K562 (cell line): ENCODE results near the gene ACADVL. TPM values are rescaled to one million over a fixed set of nuclear protein-coding genes. Genes with fewer than 3 reads are reported as not detected.

Experiments used
- BRCA1 ChIP-seq, 2 experiments: fragments of 450-650 bp in 1 of 2; sonication (generic) in 1 of 2; formaldehyde crosslinking in 1 of 2; IDR thresholded peaks; 2 replicates each; pipeline versions ENCODE4 v1.5.0 to v1.6.1; 2017 to 2020; ENCODE audit warnings: mild to moderate bottlenecking in 1 of 2, missing genetic modification reagents in 1 of 2
- DMBX1 ChIP-seq: fragments of 250-450 bp; sonication (Bioruptor Pico); IDR thresholded peaks from 2 replicates; pipeline ENCODE4 v1.8.0; 2022; ENCODE audit warnings: inconsistent platforms, mild to moderate bottlenecking, moderate library complexity, borderline replicate concordance
- ELF1 ChIP-seq: fragments of 200-800 bp; sonication (Bioruptor generic); IDR thresholded peaks from 2 replicates; pipeline ENCODE4 v1.6.1; 2016; ENCODE audit warnings: missing genetic modification characterization, missing compliant biosample characterization
- HMGXB4 ChIP-seq: sonication (generic); formaldehyde crosslinking; IDR thresholded peaks from 2 replicates; pipeline ENCODE4 v1.8.1; 2023; ENCODE audit warnings: mild to moderate bottlenecking, missing genetic modification reagents
- MXI1 ChIP-seq: IDR thresholded peaks from 2 replicates; pipeline ENCODE4 v1.6.1; 2011; ENCODE audit warnings: low read depth, mild to moderate bottlenecking, improper control_type of control experiment, low read length
- NEUROD1 ChIP-seq: fragments of 150-350 bp; IDR thresholded peaks from 2 replicates; pipeline ENCODE4 v1.6.1; 2014; ENCODE audit warnings: borderline replicate concordance, low read length, low read depth; ENCODE audit not compliant: partially characterized antibody
- polyA plus RNA-seq, 8 experiments: library from polyadenylated mRNA; depleted of rRNA in 4 of 8; stranded (reverse) in 5 of 8; unstranded in 3 of 8; fragments of >200 nt; fragmentation: Nextera tagmentation in 2 of 8; fragmentation: Illumina TruSeq in 1 of 8; extraction: Ambion mirVana in 2 of 8; extraction: Trizol in 1 of 8; gene quantifications; 2 replicates each; pipeline versions ENCODE4 v1.2.1 to v1.2.3, GENCODE V29; 2011 to 2014; ENCODE audit warnings: inconsistent platforms in 1 of 8, missing spikeins in 1 of 8
- total RNA-seq, 7 experiments: library from RNA; depleted of rRNA in 6 of 7; stranded (reverse); fragments of >200 nt in 6 of 7; fragmentation: Illumina TruSeq in 2 of 7; extraction: Trizol in 2 of 7; gene quantifications; 2 replicates each; pipeline versions ENCODE4 v1.2.1 to v1.2.3, GENCODE V29; 2011 to 2021; ENCODE audit warnings: low replicate concordance in 1 of 7
- TF ChIP-seq, protein P1 (sequence below): fragments of 450-650 bp; formaldehyde crosslinking; IDR thresholded peaks from 2 replicates; pipeline ENCODE4 v1.4.0; 2022; ENCODE audit warnings: missing genetic modification characterization
- TF ChIP-seq, protein P2 (sequence below): sonication (generic); formaldehyde crosslinking; IDR thresholded peaks from 2 replicates; pipeline ENCODE4 v1.8.1; 2023; ENCODE audit warnings: mild to moderate bottlenecking, missing genetic modification reagents
- TF ChIP-seq, protein P3 (sequence below), 2 experiments: fragments of 450-650 bp; IDR thresholded peaks; 2 replicates each; pipeline ENCODE4 v1.6.1; 2018; ENCODE audit warnings: mild to moderate bottlenecking in 2 of 2, low read depth in 1 of 2; ENCODE audit not compliant: partially characterized antibody in 2 of 2

ACADVL gene
- total and polyA plus RNA-seq, 9 of the 15 experiments (the other 6 are each of a cell fraction or from before 2014, with no cell fraction given): 25.5 to 449 (median 214) TPM

- TF ChIP-seq BRCA1 (IDR thresholded peaks at IDR 0.05) (no peak), BRCA1 (CRISPR knock-in tag; IDR thresholded peaks at IDR 0.05) (no peak), DMBX1 (CRISPR knock-in tag) (no peak), MXI1 (no peak), ELF1 (tag) (peak; percentile 97), HMGXB4 (CRISPR knock-in tag) (no peak), NEUROD1 (no peak)
- TF ChIP-seq, protein P1, sequence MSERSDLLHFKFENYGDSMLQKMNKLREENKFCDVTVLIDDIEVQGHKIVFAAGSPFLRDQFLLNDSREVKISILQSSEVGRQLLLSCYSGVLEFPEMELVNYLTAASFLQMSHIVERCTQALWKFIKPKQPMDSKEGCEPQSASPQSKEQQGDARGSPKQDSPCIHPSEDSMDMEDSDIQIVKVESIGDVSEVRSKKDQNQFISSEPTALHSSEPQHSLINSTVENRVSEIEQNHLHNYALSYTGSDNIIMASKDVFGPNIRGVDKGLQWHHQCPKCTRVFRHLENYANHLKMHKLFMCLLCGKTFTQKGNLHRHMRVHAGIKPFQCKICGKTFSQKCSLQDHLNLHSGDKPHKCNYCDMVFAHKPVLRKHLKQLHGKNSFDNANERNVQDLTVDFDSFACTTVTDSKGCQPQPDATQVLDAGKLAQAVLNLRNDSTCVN: 0 out of 2 replicates have a peak, but pooled peaks have one; percentile 37
- TF ChIP-seq, protein P2, sequence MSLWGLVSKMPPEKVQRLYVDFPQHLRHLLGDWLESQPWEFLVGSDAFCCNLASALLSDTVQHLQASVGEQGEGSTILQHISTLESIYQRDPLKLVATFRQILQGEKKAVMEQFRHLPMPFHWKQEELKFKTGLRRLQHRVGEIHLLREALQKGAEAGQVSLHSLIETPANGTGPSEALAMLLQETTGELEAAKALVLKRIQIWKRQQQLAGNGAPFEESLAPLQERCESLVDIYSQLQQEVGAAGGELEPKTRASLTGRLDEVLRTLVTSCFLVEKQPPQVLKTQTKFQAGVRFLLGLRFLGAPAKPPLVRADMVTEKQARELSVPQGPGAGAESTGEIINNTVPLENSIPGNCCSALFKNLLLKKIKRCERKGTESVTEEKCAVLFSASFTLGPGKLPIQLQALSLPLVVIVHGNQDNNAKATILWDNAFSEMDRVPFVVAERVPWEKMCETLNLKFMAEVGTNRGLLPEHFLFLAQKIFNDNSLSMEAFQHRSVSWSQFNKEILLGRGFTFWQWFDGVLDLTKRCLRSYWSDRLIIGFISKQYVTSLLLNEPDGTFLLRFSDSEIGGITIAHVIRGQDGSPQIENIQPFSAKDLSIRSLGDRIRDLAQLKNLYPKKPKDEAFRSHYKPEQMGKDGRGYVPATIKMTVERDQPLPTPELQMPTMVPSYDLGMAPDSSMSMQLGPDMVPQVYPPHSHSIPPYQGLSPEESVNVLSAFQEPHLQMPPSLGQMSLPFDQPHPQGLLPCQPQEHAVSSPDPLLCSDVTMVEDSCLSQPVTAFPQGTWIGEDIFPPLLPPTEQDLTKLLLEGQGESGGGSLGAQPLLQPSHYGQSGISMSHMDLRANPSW (CRISPR knock-in tag): no peak
- TF ChIP-seq, protein P3, sequence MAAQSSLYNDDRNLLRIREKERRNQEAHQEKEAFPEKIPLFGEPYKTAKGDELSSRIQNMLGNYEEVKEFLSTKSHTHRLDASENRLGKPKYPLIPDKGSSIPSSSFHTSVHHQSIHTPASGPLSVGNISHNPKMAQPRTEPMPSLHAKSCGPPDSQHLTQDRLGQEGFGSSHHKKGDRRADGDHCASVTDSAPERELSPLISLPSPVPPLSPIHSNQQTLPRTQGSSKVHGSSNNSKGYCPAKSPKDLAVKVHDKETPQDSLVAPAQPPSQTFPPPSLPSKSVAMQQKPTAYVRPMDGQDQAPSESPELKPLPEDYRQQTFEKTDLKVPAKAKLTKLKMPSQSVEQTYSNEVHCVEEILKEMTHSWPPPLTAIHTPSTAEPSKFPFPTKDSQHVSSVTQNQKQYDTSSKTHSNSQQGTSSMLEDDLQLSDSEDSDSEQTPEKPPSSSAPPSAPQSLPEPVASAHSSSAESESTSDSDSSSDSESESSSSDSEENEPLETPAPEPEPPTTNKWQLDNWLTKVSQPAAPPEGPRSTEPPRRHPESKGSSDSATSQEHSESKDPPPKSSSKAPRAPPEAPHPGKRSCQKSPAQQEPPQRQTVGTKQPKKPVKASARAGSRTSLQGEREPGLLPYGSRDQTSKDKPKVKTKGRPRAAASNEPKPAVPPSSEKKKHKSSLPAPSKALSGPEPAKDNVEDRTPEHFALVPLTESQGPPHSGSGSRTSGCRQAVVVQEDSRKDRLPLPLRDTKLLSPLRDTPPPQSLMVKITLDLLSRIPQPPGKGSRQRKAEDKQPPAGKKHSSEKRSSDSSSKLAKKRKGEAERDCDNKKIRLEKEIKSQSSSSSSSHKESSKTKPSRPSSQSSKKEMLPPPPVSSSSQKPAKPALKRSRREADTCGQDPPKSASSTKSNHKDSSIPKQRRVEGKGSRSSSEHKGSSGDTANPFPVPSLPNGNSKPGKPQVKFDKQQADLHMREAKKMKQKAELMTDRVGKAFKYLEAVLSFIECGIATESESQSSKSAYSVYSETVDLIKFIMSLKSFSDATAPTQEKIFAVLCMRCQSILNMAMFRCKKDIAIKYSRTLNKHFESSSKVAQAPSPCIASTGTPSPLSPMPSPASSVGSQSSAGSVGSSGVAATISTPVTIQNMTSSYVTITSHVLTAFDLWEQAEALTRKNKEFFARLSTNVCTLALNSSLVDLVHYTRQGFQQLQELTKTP (IDR thresholded peaks at IDR 0.05; ENCODE audit: low read depth in 1 of 2, partially characterized antibody in 2 of 2): peak in 1 of 2 experiments; percentile 97
Observed at GRCh38 chr17:7239091-7240027, 19.6 kb downstream of the ACADVL start, which contains the start of gene PHF23 (continued).
